Tibial artery (tissue), 4 donors: ENCODE data around the gene SPRING1.
A peak's percentile ranks its signal among the peaks of the same experiment; 100 is the strongest.
"Not testable (repeated sequence)": the region's sequence is repeated elsewhere in the genome, so short reads cannot be mapped to it uniquely, and the experiment has no call there.

Source experiments
- DNase-seq, 2 donors: peaks; one replicate each; pipeline ENCODE4 v3.0.0-alpha.2; 2019
- H3K27ac ChIP-seq, 2 donors: fragments of 200-600 bp; sonication (generic) in 1 of 2; 1 replicate in 1 of 2; 2 replicates in 1 of 2; pipeline ENCODE4 v1.5.1; 2018 to 2019; ENCODE audit warnings: mild to moderate bottlenecking in 1 of 2
- H3K27me3 ChIP-seq, 2 donors: fragments of 200-600 bp; sonication (generic) in 1 of 2; one replicate each; pipeline versions ENCODE4 v1.5.1 to v1.6.0; 2016 to 2019
- H3K36me3 ChIP-seq, 3 donors: fragments of 200-600 bp; sonication (generic) in 2 of 3; one replicate each; pipeline ENCODE4 v1.5.1; 2016 to 2019; ENCODE audit warnings: mild to moderate bottlenecking in 2 of 3
- H3K4me1 ChIP-seq, 4 donors: fragments of 200-600 bp; sonication (generic) in 2 of 4; 1 replicate in 3 of 4; 2 replicates in 1 of 4; pipeline ENCODE4 v1.5.1; 2016 to 2019
- H3K4me3 ChIP-seq, 2 donors: fragments of 200-600 bp; sonication (generic) in 1 of 2; 1 replicate in 1 of 2; 2 replicates in 1 of 2; pipeline ENCODE4 v1.5.1; 2018 to 2019; ENCODE audit warnings: mild to moderate bottlenecking in 2 of 2
- H3K9me3 ChIP-seq, 3 donors: fragments of 200-600 bp; sonication (generic) in 1 of 3; one replicate each; pipeline ENCODE4 v1.5.1; 2016 to 2019
- intact Hi-C: fragments of 100-400 bp; cut with DNase I; formaldehyde crosslinking; loops from one replicate; pipeline ENCODE4 v1.15.0; 2023; ENCODE audit warnings: low total_unique reads
- TF ChIP-seq, protein P1 (sequence below), 2 experiments: fragments of 200-600 bp in 1 of 2; fragments of 450-650 bp in 1 of 2; IDR thresholded peaks; one replicate each; pipeline ENCODE4 v1.5.1; 2017 to 2019; ENCODE audit warnings: antibody characterized with exemption in 2 of 2, mild to moderate bottlenecking in 1 of 2, moderate library complexity in 1 of 2

SPRING1 gene

DNA sequence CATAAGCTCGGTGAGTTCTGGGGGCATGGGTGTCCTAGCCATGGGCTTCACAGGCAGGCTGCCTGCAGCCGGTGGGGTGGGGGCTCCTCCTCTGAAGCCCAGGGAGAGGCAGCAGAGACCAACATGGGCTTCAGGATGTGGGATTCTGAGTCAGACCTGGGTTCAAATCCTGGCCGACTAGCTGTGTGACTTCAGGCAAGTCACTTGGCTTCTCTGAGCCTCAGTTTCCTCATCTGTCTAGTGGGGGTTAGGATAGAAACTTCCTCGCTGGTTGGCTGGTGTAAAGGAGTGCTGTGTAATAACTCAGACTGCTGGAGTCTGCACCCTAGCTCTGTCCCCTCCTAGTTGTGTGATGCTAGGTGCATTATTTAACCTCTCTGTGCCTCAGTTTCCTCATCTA, 12.4 kb upstream of the SPRING1 start:
- Histone ChIP-seq H3K9me3 (no peaks in the 10 kb centered on the region), H3K4me3 (no peak overlapping the region), H3K4me1 (no peaks in the 10 kb centered on the region), H3K27ac (no peak overlapping the region), H3K36me3 (no peaks in the 10 kb centered on the region), H3K27me3 (no peaks in the 10 kb centered on the region)
- TF ChIP-seq, protein P1, sequence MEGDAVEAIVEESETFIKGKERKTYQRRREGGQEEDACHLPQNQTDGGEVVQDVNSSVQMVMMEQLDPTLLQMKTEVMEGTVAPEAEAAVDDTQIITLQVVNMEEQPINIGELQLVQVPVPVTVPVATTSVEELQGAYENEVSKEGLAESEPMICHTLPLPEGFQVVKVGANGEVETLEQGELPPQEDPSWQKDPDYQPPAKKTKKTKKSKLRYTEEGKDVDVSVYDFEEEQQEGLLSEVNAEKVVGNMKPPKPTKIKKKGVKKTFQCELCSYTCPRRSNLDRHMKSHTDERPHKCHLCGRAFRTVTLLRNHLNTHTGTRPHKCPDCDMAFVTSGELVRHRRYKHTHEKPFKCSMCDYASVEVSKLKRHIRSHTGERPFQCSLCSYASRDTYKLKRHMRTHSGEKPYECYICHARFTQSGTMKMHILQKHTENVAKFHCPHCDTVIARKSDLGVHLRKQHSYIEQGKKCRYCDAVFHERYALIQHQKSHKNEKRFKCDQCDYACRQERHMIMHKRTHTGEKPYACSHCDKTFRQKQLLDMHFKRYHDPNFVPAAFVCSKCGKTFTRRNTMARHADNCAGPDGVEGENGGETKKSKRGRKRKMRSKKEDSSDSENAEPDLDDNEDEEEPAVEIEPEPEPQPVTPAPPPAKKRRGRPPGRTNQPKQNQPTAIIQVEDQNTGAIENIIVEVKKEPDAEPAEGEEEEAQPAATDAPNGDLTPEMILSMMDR (IDR thresholded peaks at IDR 0.05): no peak
- intact Hi-C loops: no loop called here
- DNase-seq: no peak

DNA sequence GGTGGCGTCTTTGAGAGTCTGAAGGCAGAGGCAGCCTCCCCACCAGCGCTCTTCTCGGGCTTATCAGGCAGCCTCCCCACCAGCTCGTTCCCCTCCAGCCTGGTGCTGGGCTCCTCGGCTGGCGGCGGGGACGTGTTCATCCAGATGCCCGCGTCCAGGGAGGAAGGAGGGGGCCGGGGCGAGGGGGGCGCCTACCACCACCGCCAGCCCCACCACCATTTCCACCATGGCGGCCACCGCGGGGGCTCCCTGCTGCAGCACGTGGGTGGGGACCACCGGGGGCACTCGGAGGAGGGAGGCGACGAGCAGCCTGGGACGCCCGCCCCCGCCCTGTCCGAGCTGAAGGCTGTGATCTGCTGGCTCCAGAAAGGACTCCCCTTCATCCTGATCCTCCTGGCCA, 12.0 kb upstream of the SPRING1 start:
- TF ChIP-seq, protein P1 (IDR thresholded peaks at IDR 0.05): no peak
- no peak overlapping the region for H3K27ac ChIP-seq
- intact Hi-C loops: no loop called here
- DNase-seq: peak in 1 of 2 donors; percentile 53
- no peaks in the 10 kb centered on the region for H3K4me1 ChIP-seq
- H3K9me3 ChIP-seq: no peaks in the 10 kb centered on the region
- no peaks in the 10 kb centered on the region for H3K36me3 ChIP-seq
- no peaks in the 10 kb centered on the region for H3K27me3 ChIP-seq
- H3K4me3 ChIP-seq: no peak overlapping the region

DNA sequence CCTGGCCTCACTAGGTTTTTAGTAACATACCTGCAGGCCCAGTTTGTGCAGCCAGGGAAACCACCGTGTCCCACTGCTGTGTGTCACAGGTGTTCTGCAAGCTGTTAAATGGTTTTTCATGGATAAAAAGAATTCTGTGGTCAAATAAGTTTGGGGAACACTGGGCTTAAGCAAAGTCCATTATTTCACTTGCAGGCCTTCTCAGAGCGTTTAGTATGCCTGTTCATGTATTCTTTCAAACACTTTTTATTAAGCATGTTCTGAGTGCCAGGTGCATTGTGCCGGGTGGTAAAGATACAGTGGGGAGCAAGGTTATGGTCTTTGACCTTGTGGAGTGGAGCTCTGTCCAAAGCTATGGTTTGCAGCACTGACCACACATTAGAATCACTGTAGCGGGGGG, 7.7 kb upstream of the SPRING1 start:
- DNase-seq: no peak
- H3K36me3 ChIP-seq: no peaks in the 10 kb centered on the region
- no peaks in the 10 kb centered on the region for H3K27me3 ChIP-seq
- no peaks in the 10 kb centered on the region for H3K4me1 ChIP-seq
- H3K4me3 ChIP-seq: no peak overlapping the region
- TF ChIP-seq, protein P1 (IDR thresholded peaks at IDR 0.05): no peak
- intact Hi-C loops: no loop called here
- no peak overlapping the region for H3K27ac ChIP-seq
- H3K9me3 ChIP-seq: no peaks in the 10 kb centered on the region

DNA sequence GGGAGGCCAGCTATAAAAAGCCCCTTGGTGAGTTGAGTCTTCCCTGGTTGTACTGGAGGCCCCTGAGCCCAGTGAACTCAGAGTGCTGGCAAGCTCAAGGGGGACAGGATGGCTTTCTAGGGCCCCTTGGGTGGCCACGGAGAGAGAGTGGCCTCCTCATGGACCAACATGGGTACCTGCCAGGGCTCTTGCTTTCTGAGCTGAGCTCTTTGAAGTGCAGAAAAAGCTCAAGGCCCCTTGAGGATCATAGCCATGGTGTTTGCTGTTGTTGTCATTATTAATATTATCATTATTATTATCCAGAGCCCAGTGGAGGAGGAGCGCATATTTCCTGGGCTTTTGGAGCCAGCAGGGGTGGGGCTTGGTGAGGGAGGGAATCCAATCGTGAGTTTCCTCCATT, 6.9 kb upstream of the SPRING1 start:
- Histone ChIP-seq H3K4me3 (no peak overlapping the region), H3K9me3 (no peaks in the 10 kb centered on the region), H3K4me1 (no peaks in the 10 kb centered on the region), H3K27ac (no peak overlapping the region), H3K36me3 (no peaks in the 10 kb centered on the region), H3K27me3 (no peaks in the 10 kb centered on the region)
- no peak for DNase-seq
- TF ChIP-seq, protein P1 (IDR thresholded peaks at IDR 0.05): no peak
- intact Hi-C loops: no loop called here

DNA sequence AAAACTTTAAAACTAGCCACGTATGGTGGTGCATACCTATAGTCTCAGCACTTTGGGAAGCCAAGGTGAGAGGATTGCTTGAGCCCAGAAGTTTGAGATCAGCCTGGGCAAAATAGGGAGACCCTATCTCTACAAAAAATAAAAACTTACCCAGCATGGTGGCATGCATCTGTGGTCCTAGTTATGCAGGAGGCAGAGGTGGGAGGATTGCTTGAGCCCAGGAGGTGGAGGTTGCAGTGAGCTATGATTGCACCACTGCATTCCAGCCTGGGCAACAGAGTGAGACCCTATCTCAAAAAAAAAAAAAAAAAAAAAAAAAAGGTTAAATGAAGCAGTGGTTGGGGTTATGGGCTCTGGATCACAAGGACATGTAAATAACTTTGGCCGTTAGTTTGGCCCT, 4.9 kb upstream of the SPRING1 start:
- H3K27me3 ChIP-seq, H3K4me3 ChIP-seq, H3K27ac ChIP-seq, H3K4me1 ChIP-seq, H3K9me3 ChIP-seq, DNase-seq, H3K36me3 ChIP-seq, intact Hi-C loops: not testable (repeated sequence)

DNA sequence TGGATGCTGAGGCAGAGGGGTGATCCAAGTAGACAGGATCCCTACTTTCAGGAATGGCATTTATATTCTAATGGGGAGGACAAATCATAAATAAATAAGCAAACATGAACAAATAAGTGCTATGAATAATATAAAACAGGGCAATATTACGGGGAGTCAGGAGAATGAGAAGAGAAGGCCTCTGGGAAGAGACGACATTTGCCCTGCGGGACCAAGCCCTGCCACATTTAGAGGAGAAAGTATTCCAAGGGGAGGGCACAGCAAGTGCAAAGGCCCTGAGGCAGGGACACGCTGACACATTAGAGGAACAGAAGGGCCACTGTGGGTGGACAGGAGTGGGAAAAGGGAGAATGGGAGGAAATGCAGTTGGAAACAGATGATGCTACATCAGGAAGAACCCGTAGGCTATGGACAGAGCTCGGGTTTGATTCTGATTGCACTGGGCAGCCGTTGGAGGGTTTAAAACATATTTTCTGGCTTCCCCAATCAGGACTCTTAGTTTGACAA, 1.6 kb upstream of the SPRING1 start:
- intact Hi-C loops: loop anchor here (10.0 kb wide), 2 partner anchors 75 to 125 kb away; no protein-coding TSS in a partner anchor
- TF ChIP-seq, protein P1 (IDR thresholded peaks at IDR 0.05): no peak
- no peak overlapping the region for H3K4me3 ChIP-seq
- peaks cover 5 to 18% (median 11%) of the 10 kb centered on the region in 4 donors for H3K4me1 ChIP-seq
- no peaks in the 10 kb centered on the region for H3K9me3 ChIP-seq
- no peak overlapping the region for H3K27ac ChIP-seq
- H3K27me3 ChIP-seq: no peaks in the 10 kb centered on the region
- peaks cover 0 to 8% (median 3%) of the 10 kb centered on the region in 3 donors for H3K36me3 ChIP-seq
- no peak for DNase-seq
